Left renal pelvis (tissue), 4 donors: ENCODE results near the gene TMA7B. TPM values are rescaled to one million over a fixed set of nuclear protein-coding genes. Genes with fewer than 3 reads are reported as not detected.

ENCODE experiments used
- DNase-seq, 4 donors: peaks; one replicate each; pipeline ENCODE4 v3.0.0-alpha.2; 2013; ENCODE audit warnings: low read depth in 4 of 4, low spot score in 3 of 4
- polyA plus RNA-seq, 4 donors: library from polyadenylated mRNA; unstranded; fragments of 120-200 nt; gene quantifications; one replicate each; pipeline ENCODE4 v1.2.1, GENCODE V29; 2013; ENCODE audit not compliant: insufficient read length in 4 of 4

TMA7B gene
- polyA plus RNA-seq, 4 donors, result 0.16 to 0.27 TPM; not detected in 2

GRCh38 chr22:39997939-39998726 lies 37.9 kb downstream of the TMA7B start:
- DNase-seq, result peak in 3 of 4 donors; percentile 38 to 79 (median 43)

GRCh38 chr22:39999144-39999757 lies 39.1 kb downstream of the TMA7B start:
- DNase-seq, result no peak

- DNase-seq, result no peak
Measured at GRCh38 chr22:40000171-40000570, 40.0 kb downstream of the TMA7B start.

GRCh38 chr22:40001106-40001505 lies 40.9 kb downstream of the TMA7B start:
- no peak for DNase-seq

GRCh38 chr22:40001800-40002577 lies 41.8 kb downstream of the TMA7B start:
- no peak for DNase-seq

GRCh38 chr22:40002935-40003715 lies 42.9 kb downstream of the TMA7B start:
- DNase-seq, result no peak

- DNase-seq, result no peak
Measured at GRCh38 chr22:40004836-40005235, 44.6 kb downstream of the TMA7B start.

- DNase-seq, result no peak
Measured at GRCh38 chr22:40006641-40007040, 46.4 kb downstream of the TMA7B start.

GRCh38 chr22:40007853-40008710 lies 47.9 kb downstream of the TMA7B start:
- no peak for DNase-seq

GRCh38 chr22:40008726-40009291 lies 48.6 kb downstream of the TMA7B start:
- no peak for DNase-seq

GRCh38 chr22:40009292-40009774 lies 49.1 kb downstream of the TMA7B start:
- DNase-seq, result peak in 1 of 4 donors; percentile 63

GRCh38 chr22:40009951-40010671 lies 49.9 kb downstream of the TMA7B start:
- DNase-seq, result no peak

GRCh38 chr22:40010746-40011145 lies 50.5 kb downstream of the TMA7B start:
- no peak for DNase-seq

Other genes with a start within 250 kb of the TMA7B start
- not detected for gene ENTHD1, start 66.6 kb upstream of the TMA7B start, polyA plus RNA-seq
- 1 to 10 TPM in 1 of 4 donors, under 1 TPM in 3; 0.43 to 1.1 (median 0.62) TPM for gene GRAP2, start 59.3 kb upstream of the TMA7B start, polyA plus RNA-seq
- gene FAM83F, start 34.6 kb downstream of the TMA7B start, polyA plus RNA-seq, result 1 to 10 TPM in 3 of 4 donors, under 1 TPM in 1; 0.53 to 3.6 (median 1.9) TPM
- gene TNRC6B, start 217.5 kb downstream of the TMA7B start, polyA plus RNA-seq, result 10 to 100 TPM in 3 of 4 donors, 1 to 10 TPM in 1; 9.9 to 13.6 (median 11.8) TPM